A549 (cell line): ENCODE results near the gene ZNF394. TPM values are rescaled to one million over a fixed set of nuclear protein-coding genes. Genes with fewer than 3 reads are reported as not detected.
A peak's percentile ranks its signal among the peaks of the same experiment; 100 is the strongest.
"Not testable (repeated sequence)": the region's sequence is repeated elsewhere in the genome, so short reads cannot be mapped to it uniquely, and the experiment has no call there.

Experiments used
- ATAC-seq, 2 experiments: fragments of 200-7000 bp in 1 of 2; fragments of >200 bp in 1 of 2; cut with Nextera tagmentation in 1 of 2; cut with Tn5 transposase in 1 of 2; 3 replicates each; pipeline versions ENCODE4 v1.8.0 to v1.9.1; 2018 to 2020; ENCODE audit warnings: mild to moderate bottlenecking in 1 of 2, moderate library complexity in 1 of 2
- CTCF ChIA-PET: fragments of 300-600 bp; sonication (Branson Sonifier 250); formaldehyde crosslinking; extraction: SDS; loops from one replicate; lab custom pipeline; 2021; ENCODE audit warnings: antibody characterized with exemption, inconsistent platforms; lab: Yijun Ruan, JAX
- POLR2A ChIA-PET: fragments of 350-600 bp; formaldehyde crosslinking; extraction: SDS; loops from one replicate; lab custom pipeline; 2021; ENCODE audit warnings: antibody characterized with exemption, inconsistent platforms; lab: Yijun Ruan, JAX
- DNase-seq, 2 experiments: peaks; one replicate each; pipeline versions ENCODE4 v3.0.0 to v3.0.0-alpha.2; 2011 to 2016; ENCODE audit warnings: low read depth in 1 of 2, low spot score in 1 of 2
- FAIRE-seq: peaks from 2 replicates; lab custom pipeline; 2011; peaks lifted over from hg19 to GRCh38; lab: Jason Lieb, UNC
- H3K27ac ChIP-seq, 2 experiments: fragments of >200 bp; sonication (Bioruptor Twin); formaldehyde crosslinking; 3 replicates each; pipeline ENCODE4 v1.5.1; 2016 to 2017
- H3K4me1 ChIP-seq: fragments of >200 bp; sonication (Bioruptor Twin); formaldehyde crosslinking; 3 replicates; pipeline ENCODE4 v1.6.1; 2016
- H3K4me2 ChIP-seq: fragments of >200 bp; sonication (Bioruptor Twin); formaldehyde crosslinking; 3 replicates; pipeline ENCODE4 v1.6.1; 2016
- H3K4me3 ChIP-seq: fragments of >200 bp; sonication (Bioruptor Twin); formaldehyde crosslinking; 3 replicates; pipeline ENCODE4 v1.5.1; 2016
- H3K9me3 ChIP-seq: fragments of >200 bp; sonication (Bioruptor Twin); formaldehyde crosslinking; 3 replicates; pipeline ENCODE4 v1.6.1; 2016
- ATOH8 ChIP-seq: fragments of 250-450 bp; sonication (Bioruptor Pico); IDR thresholded peaks from 2 replicates; pipeline ENCODE4 v1.5.0; 2020; ENCODE audit warnings: low read depth, mild to moderate bottlenecking, moderate library complexity
- CBX2 ChIP-seq: fragments of 200-600 bp; sonication (generic); IDR thresholded peaks from 2 replicates; pipeline ENCODE4 v1.6.1; 2016; ENCODE audit warnings: low read depth, mild to moderate bottlenecking, borderline replicate concordance
- CEBPB ChIP-seq, 2 experiments: fragments of >200 bp in 1 of 2; sonication (Bioruptor Twin) in 1 of 2; formaldehyde crosslinking in 1 of 2; IDR thresholded peaks; 2 replicates each; pipeline ENCODE4 v1.6.1; 2012 to 2016
- CHD4 ChIP-seq: fragments of 200-600 bp; sonication (generic); IDR thresholded peaks from 2 replicates; pipeline ENCODE4 v1.6.1; 2016; ENCODE audit warnings: antibody characterized with exemption, mild to moderate bottlenecking, borderline replicate concordance
- EHF ChIP-seq: fragments of 250-450 bp; sonication (Bioruptor Pico); IDR thresholded peaks from 2 replicates; pipeline ENCODE4 v1.5.0; 2020; ENCODE audit warnings: mild to moderate bottlenecking
- EP300 ChIP-seq, 2 experiments: fragments of >200 bp; sonication (Bioruptor Twin); formaldehyde crosslinking; IDR thresholded peaks; 2 replicates in 1 of 2; 3 replicates in 1 of 2; pipeline ENCODE4 v1.6.1; 2016 to 2017
- ESRRA ChIP-seq: fragments of 150-350 bp; IDR thresholded peaks from 2 replicates; pipeline ENCODE4 v1.6.1; 2014; ENCODE audit warnings: mild to moderate bottlenecking, low read length, borderline replicate concordance
- FOXS1 ChIP-seq: fragments of 250-450 bp; sonication (Bioruptor Pico); IDR thresholded peaks from 2 replicates; pipeline ENCODE4 v1.5.0; 2020; ENCODE audit warnings: mild to moderate bottlenecking, moderate library complexity
- HDAC2 ChIP-seq: fragments of 200-600 bp; sonication (generic); IDR thresholded peaks from 2 replicates; pipeline ENCODE4 v1.6.1; 2016
- HOXA7 ChIP-seq: fragments of 250-450 bp; sonication (Bioruptor Pico); IDR thresholded peaks from 2 replicates; pipeline ENCODE4 v1.5.0; 2020; ENCODE audit warnings: mild to moderate bottlenecking, moderate library complexity
- HOXB5 ChIP-seq: fragments of 250-450 bp; sonication (Bioruptor Pico); IDR thresholded peaks from 2 replicates; pipeline ENCODE4 v1.5.0; 2020; ENCODE audit warnings: mild to moderate bottlenecking, moderate library complexity
- KDM5A ChIP-seq: fragments of 200-600 bp; sonication (generic); IDR thresholded peaks from 2 replicates; pipeline ENCODE4 v1.6.1; 2016; ENCODE audit warnings: antibody characterized with exemption, mild to moderate bottlenecking
- MAX ChIP-seq: IDR thresholded peaks from 2 replicates; pipeline ENCODE4 v1.6.1; 2012
- MAZ ChIP-seq: fragments of 150-350 bp; IDR thresholded peaks from 2 replicates; pipeline ENCODE4 v1.6.1; 2014; ENCODE audit warnings: antibody characterized with exemption, low read depth, low read length, borderline replicate concordance
- MYC ChIP-seq: IDR thresholded peaks from 2 replicates; pipeline ENCODE4 v1.6.1; 2012; ENCODE audit warnings: mild to moderate bottlenecking, inconsistent platforms, low read length, improper control_type of control experiment, borderline replicate concordance
- NFE2L2 ChIP-seq: fragments of 150-350 bp; conservative IDR thresholded peaks from 2 replicates; pipeline ENCODE4 v1.6.1; 2014; ENCODE audit warnings: low read length
- NR3C1 ChIP-seq: fragments of >200 bp; sonication (Bioruptor Twin); formaldehyde crosslinking; IDR thresholded peaks from 3 replicates; pipeline ENCODE4 v1.6.1; 2017
- PBX3 ChIP-seq: IDR thresholded peaks from 2 replicates; pipeline ENCODE4 v1.6.1; 2012
- POLR2A ChIP-seq: IDR thresholded peaks from 2 replicates; pipeline ENCODE4 v1.6.1; 2012; ENCODE audit warnings: mild to moderate bottlenecking, low read length
- REST ChIP-seq: fragments of 200-600 bp; sonication (generic); IDR thresholded peaks from 2 replicates; pipeline ENCODE4 v1.6.1; 2016; ENCODE audit warnings: antibody characterized with exemption, mild to moderate bottlenecking, moderate library complexity
- USF2 ChIP-seq: fragments of 450-650 bp; IDR thresholded peaks from 2 replicates; pipeline ENCODE4 v1.6.1; 2014; ENCODE audit warnings: antibody characterized with exemption
- ZFP36 ChIP-seq: fragments of 450-650 bp; IDR thresholded peaks from 2 replicates; pipeline ENCODE4 v1.6.1; 2014; ENCODE audit warnings: borderline replicate concordance; ENCODE audit not compliant: partially characterized antibody
- WGBS: methylation state at CpG from one replicate; pipeline ENCODE4 v1.1.6; 2017; ENCODE audit errors: missing lambda C conversion rate; 5-methylcytosine and 5-hydroxymethylcytosine counted together
- polyA plus RNA-seq, 4 experiments: library from polyadenylated mRNA; depleted of rRNA in 3 of 4; stranded (reverse); fragments of >200 nt; fragmentation: RNase III in 1 of 4; extraction: RNeasy Plus Mini Kit Qiagen cat#74134 plus additional on column Dnase treatment in 1 of 4; gene quantifications; 2 replicates in 3 of 4; 3 replicates in 1 of 4; pipeline ENCODE4 v1.2.3, GENCODE V29; 2011 to 2017

Gene ZNF394
- polyA plus RNA-seq, 2 of the 4 experiments (the other 2 are of a cell fraction): 12.8 to 13.6 TPM

- peak in 1 of 2 experiments; percentile 69; a peak in 2 of 4 replicates for TF ChIP-seq CEBPB (IDR thresholded peaks at IDR 0.05)
- TF ChIP-seq USF2: no peak
- no peak for TF ChIP-seq CHD4
- TF ChIP-seq NR3C1: no peak
- TF ChIP-seq REST: no peak; the same call in 1 of the 2 replicates
- peak; percentile 55 for TF ChIP-seq POLR2A
- no peak for TF ChIP-seq ZFP36
- peak; percentile 91 for TF ChIP-seq MAX
- no peak for TF ChIP-seq HOXB5
- TF ChIP-seq ESRRA: no peak
- TF ChIP-seq MYC: no peak; the same call in 1 of the 2 replicates
- no peak for TF ChIP-seq CBX2
- no peak; the same call in 1 of the 2 replicates for TF ChIP-seq EHF (CRISPR knock-in tag)
- TF ChIP-seq HOXA7: no peak
- no peak for TF ChIP-seq ATOH8
- no peak for TF ChIP-seq PBX3
- no peak for TF ChIP-seq NFE2L2
- TF ChIP-seq FOXS1 (CRISPR knock-in tag): no peak
- no peak for TF ChIP-seq MAZ
- peak; percentile 60 for TF ChIP-seq KDM5A
- TF ChIP-seq HDAC2: no peak
- no peak for TF ChIP-seq EP300 (IDR thresholded peaks at IDR 0.05)
Measured at GRCh38 chr7:99499721-99500636, at the start of gene ZNF394 (continued).

- WGBS: 80% methylated on average over 1 of the region's 2 CpGs
- POLR2A ChIA-PET, DNase-seq: not testable (repeated sequence)
Measured at GRCh38 chr7:99549545-99549944, 49.5 kb upstream of the ZNF394 start.

GRCh38 chr7:99545308-99545707, 45.2 kb upstream of the ZNF394 start:
- WGBS: 97% methylated on average over 5 of the region's 5 CpGs
- H3K4me2 ChIP-seq, DNase-seq, H3K27ac ChIP-seq, ATAC-seq, POLR2A ChIA-PET, FAIRE-seq, H3K4me3 ChIP-seq, H3K4me1 ChIP-seq: not testable (repeated sequence)
- H3K9me3 ChIP-seq: peaks cover 88% of the 10 kb centered on the region
- CTCF ChIA-PET: interaction anchor here (1.0 to 1.6 kb wide), 2 partner anchors 13 to 71 kb away, joined by 3 read pairs; partner anchors contain the start of gene ZNF655

More at GRCh38 chr7:99549545-99549944, 49.5 kb upstream of the ZNF394 start:
- H3K4me1 ChIP-seq, ATAC-seq, FAIRE-seq, H3K27ac ChIP-seq, H3K4me2 ChIP-seq, H3K4me3 ChIP-seq, CTCF ChIA-PET: not testable (repeated sequence)
- H3K9me3 ChIP-seq: peaks cover 49% of the 10 kb centered on the region
